HG03342 (cell line): ENCODE results near the gene LRCOL1.

ENCODE experiments used
- ATAC-seq: cut with Tn5 transposase; IDR thresholded peaks from one replicate; pipeline ENCODE4 v1.9.1; 2021; ENCODE audit warnings: mild to moderate bottlenecking, moderate library complexity; ENCODE audit not compliant: unreplicated experiment

Gene LRCOL1

DNA sequence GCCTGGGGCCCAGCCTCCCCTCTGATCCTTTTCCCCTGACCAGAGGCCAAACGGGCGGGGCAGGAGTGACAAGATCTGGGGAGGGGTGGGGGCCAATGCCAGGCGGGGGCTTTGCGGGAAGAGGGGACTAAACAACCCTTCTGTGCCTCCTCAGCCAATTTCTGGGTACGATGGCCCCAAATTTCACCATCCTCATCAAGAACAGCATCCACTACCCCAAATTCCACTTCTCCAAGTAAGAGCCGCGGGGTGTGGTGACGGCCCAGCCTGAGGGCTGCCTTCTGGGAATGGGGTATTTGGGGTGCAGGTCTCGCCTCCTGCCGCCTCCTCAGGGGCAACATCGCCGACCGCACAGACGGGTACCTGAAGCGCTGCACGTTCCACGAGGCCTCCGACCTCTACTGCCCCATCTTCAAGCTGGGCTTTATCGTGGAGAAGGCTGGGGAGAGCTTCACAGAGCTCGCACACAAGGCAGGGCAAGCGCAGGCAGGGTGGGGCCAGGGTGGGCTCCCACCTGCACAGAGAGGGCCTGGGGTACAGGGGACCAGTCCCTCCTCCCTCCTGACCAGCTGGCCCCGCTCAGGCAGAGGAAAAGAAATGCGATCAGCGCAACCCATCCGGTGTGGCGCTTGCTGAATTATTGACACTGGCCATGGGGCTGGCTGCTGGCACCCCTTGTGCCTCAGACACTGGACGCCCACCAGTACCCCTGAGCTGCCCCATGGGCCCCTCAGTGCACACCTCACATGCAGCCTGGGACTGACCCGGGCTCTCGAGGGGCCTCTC, 9.9 kb upstream of the LRCOL1 start:
- ATAC-seq, result no peak

DNA sequence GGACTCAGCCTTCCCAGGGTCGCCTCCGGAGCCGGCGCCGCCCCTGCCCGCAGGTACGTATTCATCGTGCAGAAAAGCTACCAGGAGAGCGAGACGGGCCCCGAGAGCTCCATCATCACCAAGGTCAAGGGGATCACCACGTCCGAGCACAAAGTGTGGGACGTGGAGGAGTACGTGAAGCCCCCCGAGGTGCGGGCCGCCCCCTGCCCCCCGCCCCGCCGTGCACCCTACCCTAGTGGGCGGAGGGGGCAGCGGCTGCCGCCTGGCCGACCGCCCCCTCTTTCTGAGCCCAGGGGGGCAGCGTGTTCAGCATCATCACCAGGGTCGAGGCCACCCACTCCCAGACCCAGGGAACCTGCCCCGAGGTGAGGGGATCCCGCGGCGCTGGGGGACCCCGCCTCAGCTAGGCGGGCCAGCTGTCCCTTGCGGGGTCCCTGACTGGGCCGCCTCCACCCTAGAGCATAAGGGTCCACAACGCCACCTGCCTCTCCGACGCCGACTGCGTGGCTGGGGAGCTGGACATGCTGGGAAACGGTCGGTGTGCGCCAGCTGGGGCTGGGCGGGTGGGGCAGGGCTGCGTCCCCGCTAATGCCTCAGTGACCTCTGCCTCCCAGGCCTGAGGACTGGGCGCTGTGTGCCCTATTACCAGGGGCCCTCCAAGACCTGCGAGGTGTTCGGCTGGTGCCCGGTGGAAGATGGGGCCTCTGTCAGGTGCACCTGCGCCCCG, 9.2 kb upstream of the LRCOL1 start:
- ATAC-seq, result no peak

DNA sequence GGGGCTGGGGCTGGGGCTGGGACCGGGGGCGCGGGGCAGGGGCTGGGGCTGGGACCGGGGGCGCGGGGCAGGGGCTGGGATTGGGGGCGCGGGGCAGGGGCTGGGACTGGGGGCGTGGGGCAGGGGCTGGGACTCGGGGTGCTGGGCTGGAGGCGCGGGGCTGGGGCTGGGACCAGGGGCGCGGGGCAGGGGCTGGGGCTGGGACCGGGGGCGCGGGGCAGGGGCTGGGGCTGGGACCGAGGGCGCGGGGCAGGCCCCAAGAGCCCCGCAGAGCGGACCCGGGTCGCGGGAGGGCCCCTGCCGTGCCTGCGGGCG, 8.6 kb upstream of the LRCOL1 start:
- no peak for ATAC-seq

DNA sequence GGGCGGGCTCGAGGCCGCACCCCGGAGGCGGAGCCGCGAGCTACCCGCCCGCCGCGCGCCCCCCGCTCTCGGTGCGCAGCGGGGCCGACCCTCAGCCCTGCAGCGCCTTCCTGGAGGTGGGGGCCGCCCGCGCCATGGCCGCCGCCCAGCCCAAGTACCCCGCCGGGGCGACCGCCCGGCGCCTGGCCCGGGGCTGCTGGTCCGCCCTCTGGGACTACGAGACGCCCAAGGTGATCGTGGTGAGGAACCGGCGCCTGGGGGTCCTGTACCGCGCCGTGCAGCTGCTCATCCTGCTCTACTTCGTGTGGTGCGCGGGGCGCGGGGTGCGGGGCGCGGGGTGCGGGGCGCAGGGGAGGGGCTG, 8.3 kb upstream of the LRCOL1 start, which contains the start of gene P2RX2:
Gene P2RX2, plus strand, starts transcription at position 94 of the 361 bp plus-strand sequence. Its CDS starts 41 bp downstream, at position 135.
- ATAC-seq, result no peak

DNA sequence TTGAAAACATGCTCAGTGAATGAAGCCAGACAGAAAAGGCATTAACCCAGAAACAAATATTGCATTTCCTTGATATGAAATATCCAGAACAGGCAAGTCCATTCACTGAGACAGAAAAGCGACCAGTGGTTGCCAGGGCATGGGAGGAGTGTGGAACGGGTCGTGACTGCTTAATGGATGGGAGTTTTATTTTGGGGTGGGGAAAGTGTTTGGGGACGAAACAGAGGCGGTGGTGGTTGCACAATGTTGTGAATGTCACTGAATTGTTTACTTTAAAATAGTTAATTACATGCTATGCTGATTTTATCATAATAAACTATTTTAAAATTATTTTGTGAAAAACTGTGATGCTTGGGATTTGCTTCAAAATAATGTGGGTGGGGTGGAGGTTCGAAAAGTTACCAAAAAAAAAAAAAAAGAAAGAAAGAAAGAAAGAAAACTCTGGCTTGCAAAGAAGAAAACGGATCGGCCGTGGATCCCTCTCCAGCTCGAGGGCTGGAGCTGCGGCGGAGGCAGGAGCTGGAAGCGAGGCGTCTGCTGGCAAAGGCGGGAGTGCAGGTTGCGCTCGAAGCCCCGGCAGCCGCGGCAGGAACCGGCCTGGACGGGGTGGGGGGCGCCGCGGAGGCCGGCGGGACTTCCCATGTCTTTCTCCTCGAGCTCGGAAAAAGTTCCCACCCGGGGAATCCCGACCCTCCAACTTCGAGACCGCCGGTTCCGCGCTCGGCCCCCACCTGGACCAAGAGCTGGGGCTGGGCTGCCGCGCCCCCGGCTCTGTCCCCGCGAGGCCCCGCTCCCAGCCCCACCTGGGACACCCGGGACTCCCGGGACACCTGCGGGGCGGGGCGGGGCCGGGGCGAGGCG, 7.7 kb upstream of the LRCOL1 start:
- no peak for ATAC-seq

DNA sequence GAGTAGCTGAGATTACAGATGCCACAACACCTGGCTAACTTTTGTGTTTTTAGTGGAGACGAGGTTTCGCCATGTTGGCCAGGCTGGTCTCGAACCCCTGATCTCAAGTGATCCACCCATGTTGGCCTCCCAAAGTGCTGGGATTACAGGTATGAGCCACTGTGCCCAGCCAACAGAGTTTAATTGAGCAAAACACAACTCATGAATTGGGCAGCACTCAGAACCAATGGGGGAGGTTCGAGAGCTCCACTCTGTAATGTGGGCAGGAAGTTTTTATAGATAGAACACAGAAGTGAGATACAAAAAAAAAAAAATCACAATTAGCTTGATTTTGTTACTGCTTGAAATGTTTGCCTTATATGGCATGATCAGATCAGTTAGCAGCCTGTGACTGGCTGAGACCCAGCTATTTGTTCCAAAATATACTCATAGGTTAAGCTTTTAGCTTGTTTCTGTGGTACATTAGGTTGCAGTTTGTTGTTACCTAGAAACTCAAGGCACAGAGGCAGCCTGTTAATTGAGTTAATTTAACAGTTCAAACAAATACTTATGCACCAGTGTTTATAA, 6.8 kb upstream of the LRCOL1 start:
- ATAC-seq, result no peak

DNA sequence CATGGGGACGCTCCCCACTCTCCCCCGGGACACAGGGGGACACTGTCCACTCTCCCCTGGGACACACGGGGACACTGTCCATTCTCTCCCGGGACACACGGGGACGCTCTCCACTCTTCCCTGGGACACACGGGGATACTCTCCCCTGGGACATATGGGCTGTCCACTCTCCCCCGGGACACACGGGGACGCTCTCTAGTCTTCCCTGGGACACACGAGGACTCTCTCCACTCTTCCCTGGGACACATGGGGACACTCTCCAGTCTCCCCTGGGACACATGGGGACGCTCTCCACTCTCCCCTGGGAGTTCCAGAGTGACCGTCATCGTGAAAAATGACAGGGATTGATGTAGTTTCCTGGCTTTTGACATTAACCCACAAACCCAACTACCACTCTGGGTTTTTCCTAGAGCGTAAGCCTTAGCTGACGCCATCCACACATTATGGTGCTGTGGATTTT, 5.2 kb upstream of the LRCOL1 start:
- ATAC-seq, result no peak

DNA sequence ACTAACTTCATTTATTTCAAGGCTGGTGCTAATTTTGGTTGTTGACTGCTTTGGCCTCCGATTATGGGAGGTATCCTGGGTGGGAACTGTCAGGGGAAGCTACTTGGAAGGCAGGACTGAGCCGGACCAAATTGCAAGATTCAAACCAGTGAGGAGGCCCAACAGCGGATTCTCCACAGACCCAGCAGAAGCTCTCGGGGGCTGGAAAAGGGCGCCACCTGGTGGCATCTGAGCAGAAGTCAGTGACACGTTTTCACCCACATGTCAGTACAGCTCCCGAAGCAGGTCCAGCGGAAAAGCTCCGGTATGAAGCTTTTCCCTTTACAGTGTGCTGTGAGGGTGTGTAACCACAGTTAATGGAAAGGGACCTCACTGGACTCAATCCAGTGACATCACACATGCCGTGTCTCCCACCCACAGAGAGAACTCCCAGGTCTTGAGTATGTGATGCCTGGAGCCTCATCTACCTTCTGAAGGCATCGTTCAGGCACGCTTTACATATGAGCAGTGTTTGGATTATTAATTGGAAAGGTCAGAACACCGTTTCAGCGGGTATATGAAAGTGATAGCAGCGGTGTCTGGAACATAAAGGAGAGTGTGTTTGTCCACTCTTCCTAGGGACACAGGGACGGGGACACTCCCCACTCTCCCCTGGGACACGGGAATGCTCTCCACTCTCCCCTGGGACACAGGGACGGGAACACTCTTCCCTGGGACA, 4.6 kb upstream of the LRCOL1 start:
- ATAC-seq, result no peak

DNA sequence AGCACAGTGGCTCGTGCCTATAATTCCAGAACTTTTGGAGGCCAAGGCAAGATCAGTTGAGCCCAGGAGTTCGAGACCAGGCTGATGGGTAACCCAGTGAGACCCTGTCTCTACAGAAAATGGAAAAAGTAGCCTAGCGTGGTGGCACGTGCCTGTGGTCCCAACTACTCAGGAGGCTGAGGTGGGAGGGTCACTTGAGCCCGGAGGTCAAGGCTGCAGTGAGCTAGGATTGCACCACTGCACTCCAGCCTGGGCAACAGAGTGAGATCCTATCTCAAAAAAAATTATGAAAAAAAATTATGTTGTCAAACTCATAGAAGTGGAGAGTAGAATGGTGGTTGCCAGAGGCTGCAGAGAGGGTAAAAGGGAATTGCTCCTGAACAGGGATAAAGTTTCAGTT, 3.6 kb upstream of the LRCOL1 start:
- no peak for ATAC-seq

DNA sequence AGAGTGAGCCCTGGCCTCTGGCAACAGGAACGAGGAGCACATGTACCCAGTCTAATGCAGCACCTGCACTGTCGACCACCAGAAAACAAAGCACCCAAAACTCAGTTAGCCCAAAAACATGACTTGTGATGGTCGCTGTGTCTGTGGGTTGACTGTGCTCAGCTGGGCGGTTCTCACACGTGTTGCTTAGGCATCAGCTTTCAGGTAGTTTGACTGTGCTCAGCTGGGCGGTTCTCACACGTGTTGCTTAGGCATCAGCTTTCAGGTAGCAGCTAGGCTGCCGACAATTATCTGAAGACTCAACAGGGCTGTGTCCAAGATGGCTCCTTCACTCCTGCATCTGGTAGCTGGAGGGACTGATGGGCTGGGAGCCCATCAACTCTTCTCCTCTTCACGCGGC, 1.2 kb upstream of the LRCOL1 start:
- ATAC-seq, result no peak

DNA sequence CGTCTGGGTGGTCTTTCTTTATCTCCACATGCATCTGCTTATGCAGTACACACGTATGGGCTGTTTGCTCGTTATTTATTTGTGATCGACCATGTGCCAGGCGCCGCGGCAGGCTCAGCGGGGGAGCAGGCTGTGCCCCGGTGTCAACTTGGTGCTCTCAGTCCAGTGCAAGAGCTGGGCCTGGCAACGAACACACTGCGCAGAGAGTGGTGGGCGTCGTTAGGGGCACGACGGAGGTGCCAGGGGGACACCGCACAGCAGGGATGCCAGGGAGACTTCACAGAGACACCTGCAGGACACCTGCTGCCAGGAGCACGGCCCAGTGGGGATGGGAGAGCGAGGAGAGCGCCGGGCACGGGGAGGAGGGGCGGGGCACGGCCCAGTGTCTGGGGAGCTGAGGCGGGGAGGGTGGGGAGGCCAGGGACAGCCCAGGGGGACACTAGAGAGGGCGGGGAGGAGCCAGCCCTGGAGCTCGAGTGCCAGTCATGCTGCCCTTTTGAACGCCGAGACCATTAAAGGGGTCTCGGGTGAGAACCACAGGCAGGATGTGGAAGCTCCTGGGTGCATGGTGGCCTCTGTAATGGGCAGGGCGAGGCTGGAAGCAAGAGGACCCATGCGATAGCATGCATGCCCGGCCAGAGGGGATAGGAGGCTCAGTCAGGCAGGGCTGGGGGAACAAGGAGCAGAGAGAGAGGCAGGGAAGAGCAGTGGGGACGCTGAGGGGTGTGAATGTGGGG, 652 bp upstream of the LRCOL1 start:
- ATAC-seq, result no peak

DNA sequence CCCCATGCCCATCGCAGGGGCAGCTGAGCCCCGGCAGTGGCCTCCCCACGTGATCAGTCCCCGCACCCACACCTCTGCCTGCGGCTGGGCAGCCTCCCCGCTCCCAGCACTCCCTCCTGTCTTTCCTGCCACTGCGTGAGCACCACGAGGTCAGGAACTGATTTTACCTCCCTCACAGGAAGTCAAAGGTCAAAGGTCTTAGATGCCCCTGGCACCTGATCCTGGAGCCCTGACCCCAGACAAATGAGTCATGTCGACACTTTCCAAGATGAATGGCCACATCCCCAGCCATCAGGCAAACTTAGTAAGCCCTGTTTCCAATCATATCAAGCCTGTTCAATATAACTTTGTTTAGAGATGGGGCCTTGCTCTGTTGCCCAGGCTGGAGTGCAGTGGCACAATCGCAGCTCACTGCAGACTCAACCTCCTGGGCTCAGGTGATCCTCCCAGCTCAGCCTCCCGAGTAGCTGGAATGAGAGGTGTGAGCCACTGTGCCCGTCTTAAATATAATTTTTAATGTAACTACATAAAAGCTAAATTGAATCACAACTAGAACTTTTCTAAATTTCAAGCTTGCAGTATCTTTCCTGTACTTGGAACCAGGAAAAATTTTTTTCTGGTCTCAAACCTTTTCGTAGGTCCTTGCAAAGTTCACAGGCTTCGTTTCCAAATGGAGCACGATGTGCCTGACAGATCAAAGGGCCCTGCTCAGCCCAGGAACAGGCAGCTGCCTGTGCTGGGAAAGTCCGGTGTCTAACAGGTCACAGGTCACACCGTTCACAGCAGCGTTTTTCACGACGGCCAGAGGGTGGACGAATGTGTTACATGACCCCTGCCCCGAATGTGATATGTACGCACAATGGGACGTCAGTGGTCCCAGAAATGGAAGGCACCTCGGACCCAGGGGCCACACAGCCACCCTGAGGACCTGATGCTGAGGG, 1.9 kb downstream of the LRCOL1 start:
- no peak for ATAC-seq

DNA sequence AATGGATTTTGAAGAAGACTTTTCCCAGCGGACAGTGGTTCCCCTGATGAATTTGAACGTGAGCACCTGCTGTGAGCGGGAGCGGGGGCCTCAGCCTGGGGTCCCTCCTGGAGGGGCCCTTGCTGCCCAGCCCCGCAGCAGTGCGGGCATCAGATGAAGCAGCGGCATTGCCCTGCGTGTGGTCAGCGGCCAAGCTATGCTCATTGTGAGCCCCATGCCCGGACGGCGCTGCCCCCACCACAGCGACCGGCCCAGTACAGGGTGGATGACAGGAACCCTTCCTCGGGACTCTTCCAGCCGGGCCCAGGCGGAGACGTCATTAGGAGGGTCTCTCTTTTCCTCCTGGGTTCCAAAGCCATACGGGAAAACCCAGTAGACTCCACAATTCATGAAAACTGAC, 3.5 kb downstream of the LRCOL1 start:
- ATAC-seq, result no peak

DNA sequence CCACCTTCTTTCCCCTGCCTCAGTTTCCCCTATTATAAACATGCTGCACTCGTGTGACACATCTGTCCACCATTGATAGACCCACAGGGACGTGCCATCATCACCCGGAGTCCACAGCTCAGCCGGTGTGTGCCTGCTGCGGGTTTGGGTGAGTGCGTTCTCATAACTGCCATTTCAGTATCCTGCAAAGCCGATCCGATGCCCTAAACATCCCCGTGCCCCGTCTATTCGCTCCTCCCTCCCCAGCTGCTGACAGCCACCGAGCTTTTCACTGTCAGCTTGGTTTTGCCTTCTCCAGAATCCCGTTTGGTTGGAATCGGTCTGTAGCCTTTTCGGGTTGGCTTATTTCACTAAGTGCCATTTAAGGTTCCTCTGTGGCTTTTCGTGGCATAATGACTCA, 3.9 kb downstream of the LRCOL1 start:
- ATAC-seq, result no peak

DNA sequence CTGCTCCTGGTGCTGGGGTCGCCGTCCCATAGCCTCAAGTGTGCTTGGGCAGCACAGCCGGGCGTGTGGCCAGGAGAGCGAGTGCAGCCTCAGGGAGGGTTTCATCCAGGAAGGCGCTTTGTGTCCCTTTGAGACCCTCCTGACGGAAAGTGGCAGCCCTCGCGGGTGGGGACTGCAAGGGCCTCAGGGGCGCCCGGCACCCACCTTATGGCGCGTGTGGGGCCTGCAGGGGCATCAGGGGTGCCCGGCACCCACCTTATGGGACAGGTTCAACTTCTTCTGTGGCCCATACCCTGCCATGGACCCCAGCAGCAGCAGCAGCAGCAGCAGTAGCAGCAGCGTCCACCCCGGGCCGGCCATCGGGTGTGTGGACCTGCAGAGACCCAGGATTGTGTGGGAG, 4.5 kb downstream of the LRCOL1 start:
- no peak for ATAC-seq

DNA sequence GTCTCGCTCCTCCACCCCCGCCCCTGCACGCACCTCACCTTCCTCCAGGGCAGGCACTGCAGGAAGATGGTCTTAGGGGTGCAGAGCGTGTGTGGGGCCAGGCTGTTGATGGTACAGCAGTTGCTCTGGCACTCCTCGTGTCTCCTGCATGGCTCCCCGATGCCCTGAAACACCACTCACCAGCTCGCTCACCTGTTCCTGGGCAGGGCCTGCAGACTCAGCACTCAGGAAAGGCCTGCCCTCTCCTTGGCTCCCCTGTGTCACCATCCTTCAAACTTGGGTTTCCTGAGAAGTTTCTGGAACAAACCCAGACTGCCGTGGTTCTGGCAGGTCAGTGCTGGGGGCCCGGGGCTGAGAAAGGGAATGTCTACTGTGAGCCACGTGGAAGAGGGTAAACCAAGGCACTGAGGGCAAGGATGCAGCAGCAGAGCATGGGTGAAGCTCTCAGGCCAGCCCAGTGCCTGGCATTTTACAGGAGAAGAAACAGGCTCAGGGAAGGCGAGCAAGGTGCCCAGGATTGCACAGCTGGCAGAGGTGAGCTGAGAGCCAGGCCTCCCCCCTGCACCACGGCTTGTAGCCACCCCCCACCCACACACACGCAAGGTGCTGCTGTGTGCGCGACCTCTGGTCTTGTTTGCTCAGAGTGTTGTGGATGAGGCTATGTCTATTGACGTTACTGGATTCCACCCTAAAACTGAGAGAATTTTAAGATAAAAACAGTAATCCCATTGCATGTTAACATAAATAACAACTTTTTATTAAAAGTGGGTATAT, 5.5 kb downstream of the LRCOL1 start:
- ATAC-seq, result no peak

DNA sequence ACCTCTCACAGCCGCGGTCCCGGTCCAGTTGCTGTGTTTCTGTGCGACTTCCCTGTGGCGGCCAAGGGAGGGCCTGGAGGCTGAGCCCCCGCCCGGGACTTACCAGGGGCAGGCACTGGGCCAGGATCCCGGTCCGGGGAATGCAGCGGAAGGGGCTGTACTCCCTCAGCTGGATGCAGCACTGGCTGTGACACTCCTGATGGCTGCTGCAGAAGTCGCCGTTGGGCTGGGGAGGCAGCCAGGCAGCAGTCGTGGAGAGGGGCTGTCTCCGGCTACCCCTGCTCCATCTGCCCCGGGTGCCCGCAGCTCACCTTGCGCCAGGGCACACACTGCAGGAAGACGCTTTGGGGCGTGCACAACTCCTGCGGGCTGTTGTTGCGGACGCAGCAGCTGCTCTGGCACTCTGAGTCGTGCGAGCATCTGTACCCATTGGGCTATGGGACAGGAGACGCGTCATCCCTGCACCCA, 6.2 kb downstream of the LRCOL1 start:
- no peak for ATAC-seq
